Measurements from ENCODE around the gene CAPNS1.

CAPNS1 gene

DNA sequence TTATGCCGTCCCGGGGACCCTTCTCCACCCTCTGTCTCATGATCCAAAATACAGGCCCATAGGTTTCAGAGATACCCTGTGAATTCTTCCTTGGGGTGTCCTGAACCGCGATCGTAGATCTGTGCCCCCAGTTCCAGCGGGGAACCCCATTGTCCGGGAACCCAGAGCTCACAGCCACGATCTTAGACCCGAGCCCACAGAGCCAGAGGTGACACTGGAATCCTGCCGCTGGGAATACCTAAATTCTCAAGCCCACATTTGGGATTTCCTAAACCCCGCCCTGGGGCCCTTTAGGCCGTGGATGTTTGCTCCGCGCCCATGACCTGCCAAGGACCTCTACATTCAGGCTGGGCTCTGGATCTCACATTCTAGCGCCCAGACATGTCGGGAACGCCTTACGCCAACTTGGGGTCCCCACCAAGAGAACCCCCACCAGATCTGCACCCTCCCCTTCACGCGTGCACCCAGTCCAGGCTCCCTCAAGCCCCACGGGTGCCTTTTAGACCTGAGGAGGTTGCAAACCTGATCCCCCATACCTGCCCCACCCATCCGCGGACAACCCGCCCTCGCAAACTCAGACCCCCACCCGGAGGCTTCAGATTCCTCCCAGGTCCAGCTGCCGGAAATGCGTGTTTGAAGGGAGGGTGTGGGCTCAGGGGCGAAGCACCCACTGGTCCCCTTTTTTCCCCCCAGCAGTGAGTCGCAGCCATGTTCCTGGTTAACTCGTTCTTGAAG is 605 bp downstream of the CAPNS1 start:
- no peak for TF ChIP-seq CTCF (IDR thresholded peaks at IDR 0.05; ENCODE audit: low read depth, low read length)
- peak; percentile 60 to 64 for DNase-seq (ENCODE audit: low read depth in 2 of 2)
- peak overlapping the region; percentile 90 to 94 for H3K4me3 ChIP-seq (replicated peaks in 1 of 2; ENCODE audit: low read depth in 2 of 2, low read length in 2 of 2)

DNA sequence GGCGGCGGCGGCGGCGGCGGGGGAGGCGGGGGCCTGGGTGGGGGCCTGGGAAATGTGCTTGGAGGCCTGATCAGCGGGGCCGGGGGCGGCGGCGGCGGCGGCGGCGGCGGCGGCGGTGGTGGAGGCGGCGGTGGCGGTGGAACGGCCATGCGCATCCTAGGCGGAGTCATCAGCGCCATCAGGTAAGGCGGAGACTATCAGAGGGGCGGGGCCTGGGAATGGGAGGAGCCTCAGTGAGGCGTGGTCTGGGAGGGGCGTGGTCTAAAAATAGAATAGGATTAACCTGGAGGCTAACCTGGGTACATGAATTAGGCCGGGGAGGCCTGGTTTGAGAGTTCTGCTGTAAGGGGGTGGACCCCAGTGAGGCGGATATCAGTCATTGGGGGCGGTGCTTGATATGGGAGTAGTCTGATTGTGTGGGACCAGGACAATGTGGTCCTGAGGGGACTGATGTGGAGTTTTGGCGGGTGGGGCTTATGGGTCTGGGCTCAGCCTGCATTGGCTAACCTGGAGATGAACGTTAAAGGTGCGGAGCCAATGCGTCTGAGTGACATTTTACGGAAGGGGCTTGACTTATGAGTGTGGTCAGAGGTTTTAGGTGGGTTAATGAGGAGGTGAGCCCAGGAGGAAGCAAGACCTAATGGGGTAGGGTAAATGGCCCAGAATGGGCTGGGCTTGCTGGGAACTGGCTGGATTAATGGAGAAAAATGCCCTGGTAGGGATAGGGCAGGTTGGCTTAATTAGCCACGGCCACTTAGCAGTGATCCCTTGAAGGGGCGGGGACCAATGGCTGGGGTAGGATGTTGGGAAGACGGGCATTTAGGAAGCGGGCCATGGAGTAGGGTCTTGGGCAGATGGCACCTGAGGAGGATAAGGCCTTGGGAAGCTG is 1.4 kb downstream of the CAPNS1 start:
- TF ChIP-seq CTCF (IDR thresholded peaks at IDR 0.05; ENCODE audit: low read depth, low read length) = no peak
- H3K4me3 ChIP-seq (replicated peaks in 1 of 2; ENCODE audit: low read depth in 2 of 2, low read length in 2 of 2) = peak overlapping the region; percentile 90 to 94
- DNase-seq (ENCODE audit: low read depth in 2 of 2) = peak; percentile 85 to 87

DNA sequence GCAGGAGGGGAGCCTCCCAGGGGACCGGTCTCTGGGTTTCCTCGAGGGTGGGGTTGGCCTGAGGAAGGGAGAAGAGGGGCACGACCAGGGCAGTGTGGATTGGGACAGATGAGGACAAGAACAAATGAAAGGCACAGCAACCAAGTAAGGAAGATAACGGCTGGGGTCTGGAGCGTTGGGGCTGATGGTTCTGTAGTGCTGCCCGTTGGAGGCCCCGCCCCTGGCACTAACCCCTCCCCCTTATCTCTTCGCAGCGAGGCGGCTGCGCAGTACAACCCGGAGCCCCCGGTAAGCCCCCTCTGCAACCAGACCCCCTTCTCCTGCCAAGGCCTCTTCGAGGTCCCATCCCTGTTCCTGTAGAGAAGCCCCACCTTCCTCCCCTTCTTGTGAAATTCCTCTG is 2.2 kb downstream of the CAPNS1 start:
- TF ChIP-seq CTCF (IDR thresholded peaks at IDR 0.05; ENCODE audit: low read depth, low read length) = no peak

DNA sequence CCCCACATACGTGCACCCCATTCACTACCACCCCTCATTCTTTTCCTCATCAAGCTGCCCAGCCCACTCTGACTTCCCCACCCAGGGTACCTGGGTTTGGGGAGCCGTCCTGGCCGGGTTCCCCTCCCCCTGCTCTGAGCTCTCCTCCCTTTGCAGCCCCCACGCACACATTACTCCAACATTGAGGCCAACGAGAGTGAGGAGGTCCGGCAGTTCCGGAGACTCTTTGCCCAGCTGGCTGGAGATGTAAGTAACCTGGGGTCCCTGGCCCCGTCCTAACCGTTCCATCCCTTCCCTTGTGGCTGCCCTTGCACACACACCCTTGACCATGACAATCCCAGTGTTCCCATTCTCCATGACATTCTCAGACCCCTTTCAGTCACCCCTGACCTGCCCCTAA is 2.6 kb downstream of the CAPNS1 start:
- no peak overlapping the region for H3K4me3 ChIP-seq (replicated peaks in 1 of 2; ENCODE audit: low read depth in 2 of 2, low read length in 2 of 2)
- TF ChIP-seq CTCF (IDR thresholded peaks at IDR 0.05; ENCODE audit: low read depth, low read length) = no peak
- DNase-seq (ENCODE audit: low read depth in 2 of 2) = no peak

More for the DNA sequence above, 2.2 kb downstream of the CAPNS1 start:
- no peak for DNase-seq (ENCODE audit: low read depth in 2 of 2)
- no peak overlapping the region for H3K4me3 ChIP-seq (replicated peaks in 1 of 2; ENCODE audit: low read depth in 2 of 2, low read length in 2 of 2)

GRCh38 chr19:36144624-36145023 is 4.8 kb downstream of the CAPNS1 start:
- no peak overlapping the region for H3K4me3 ChIP-seq (replicated peaks in 1 of 2; ENCODE audit: low read depth in 2 of 2, low read length in 2 of 2)
- no peak for DNase-seq (ENCODE audit: low read depth in 2 of 2)
- no peak for TF ChIP-seq CTCF (IDR thresholded peaks at IDR 0.05; ENCODE audit: low read depth, low read length)

DNA sequence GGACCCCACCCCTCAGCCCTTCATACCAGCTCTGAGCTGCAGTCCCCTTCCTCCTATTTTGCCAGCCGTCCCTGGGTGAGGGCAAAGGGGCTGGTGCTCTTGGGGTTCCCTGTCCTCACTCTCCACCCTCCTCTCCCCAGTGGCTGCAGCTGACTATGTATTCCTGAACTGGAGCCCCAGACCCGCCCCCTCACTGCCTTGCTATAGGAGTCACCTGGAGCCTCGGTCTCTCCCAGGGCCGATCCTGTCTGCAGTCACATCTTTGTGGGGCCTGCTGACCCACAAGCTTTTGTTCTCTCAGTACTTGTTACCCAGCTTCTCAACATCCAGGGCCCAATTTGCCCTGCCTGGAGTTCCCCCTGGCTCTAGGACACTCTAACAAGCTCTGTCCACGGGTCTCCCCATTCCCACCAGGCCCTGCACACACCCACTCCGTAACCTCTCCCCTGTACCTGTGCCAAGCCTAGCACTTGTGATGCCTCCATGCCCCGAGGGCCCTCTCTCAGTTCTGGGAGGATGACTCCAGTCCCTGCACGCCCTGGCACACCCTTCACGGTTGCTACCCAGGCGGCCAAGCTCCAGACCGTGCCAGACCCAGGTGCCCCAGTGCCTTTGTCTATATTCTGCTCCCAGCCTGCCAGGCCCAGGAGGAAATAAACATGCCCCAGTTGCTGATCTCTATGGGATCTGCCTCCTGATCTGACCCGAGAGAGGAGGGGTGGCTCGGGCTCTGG is 10.0 kb downstream of the CAPNS1 start:
- no peak overlapping the region for H3K4me3 ChIP-seq (replicated peaks in 1 of 2; ENCODE audit: low read depth in 2 of 2, low read length in 2 of 2)
- no peak for TF ChIP-seq CTCF (IDR thresholded peaks at IDR 0.05; ENCODE audit: low read depth, low read length)
- DNase-seq (ENCODE audit: low read depth in 2 of 2) = no peak
